ENCODE results near the gene CALML4.
A peak's percentile ranks its signal among the peaks of the same experiment; 100 is the strongest.

The CALML4 gene, protein sequence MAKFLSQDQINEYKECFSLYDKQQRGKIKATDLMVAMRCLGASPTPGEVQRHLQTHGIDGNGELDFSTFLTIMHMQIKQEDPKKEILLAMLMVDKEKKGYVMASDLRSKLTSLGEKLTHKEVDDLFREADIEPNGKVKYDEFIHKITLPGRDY

DNA sequence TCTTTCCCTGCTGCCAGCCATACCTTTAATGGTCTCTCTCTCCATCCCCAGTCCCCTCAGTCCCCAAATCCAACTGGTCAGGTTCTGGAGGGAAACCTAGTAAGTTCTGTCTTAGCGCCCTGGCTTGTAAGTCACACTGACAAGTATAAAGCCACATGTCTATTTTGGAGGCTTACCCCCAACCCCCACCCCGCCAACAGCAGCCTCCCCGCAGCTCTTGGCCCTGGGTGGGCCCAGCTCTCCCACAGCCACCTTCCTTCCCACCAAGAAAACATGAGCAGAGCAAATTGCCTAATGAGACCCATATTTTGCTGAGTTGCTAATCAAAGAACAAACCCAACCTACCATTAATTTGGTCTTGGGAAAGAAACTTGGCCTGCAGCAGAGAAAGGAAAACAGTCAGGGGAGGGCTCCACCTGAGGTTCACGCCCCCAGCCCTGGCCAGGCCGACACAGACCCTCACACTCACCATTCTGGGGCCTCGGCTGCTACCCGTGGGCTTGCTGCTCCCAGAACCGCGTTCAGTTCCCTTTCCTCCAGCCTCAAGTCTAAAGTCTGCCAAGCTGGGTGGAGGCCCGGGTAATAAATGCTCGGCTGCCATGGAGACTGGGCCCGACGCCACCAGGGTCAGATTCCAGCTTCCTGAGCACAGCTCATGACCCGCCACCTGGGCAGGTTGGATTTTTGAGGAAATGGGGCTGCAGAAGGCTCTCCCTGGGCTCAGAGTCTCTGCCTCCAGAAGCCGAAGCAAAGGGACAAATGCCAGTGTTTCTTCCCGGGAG is at the start of gene CALML4:
CALML4 (minus strand) TSS at position 557 of the 782 bp plus-strand sequence; CDS start at position 472, 85 bp downstream.
- DNase-seq (ENCODE audit: low spot score): no peak
- TF ChIP-seq, protein P1, sequence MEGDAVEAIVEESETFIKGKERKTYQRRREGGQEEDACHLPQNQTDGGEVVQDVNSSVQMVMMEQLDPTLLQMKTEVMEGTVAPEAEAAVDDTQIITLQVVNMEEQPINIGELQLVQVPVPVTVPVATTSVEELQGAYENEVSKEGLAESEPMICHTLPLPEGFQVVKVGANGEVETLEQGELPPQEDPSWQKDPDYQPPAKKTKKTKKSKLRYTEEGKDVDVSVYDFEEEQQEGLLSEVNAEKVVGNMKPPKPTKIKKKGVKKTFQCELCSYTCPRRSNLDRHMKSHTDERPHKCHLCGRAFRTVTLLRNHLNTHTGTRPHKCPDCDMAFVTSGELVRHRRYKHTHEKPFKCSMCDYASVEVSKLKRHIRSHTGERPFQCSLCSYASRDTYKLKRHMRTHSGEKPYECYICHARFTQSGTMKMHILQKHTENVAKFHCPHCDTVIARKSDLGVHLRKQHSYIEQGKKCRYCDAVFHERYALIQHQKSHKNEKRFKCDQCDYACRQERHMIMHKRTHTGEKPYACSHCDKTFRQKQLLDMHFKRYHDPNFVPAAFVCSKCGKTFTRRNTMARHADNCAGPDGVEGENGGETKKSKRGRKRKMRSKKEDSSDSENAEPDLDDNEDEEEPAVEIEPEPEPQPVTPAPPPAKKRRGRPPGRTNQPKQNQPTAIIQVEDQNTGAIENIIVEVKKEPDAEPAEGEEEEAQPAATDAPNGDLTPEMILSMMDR (IDR thresholded peaks at IDR 0.05; ENCODE audit: extremely low read depth, missing control alignments): no peak

DNA sequence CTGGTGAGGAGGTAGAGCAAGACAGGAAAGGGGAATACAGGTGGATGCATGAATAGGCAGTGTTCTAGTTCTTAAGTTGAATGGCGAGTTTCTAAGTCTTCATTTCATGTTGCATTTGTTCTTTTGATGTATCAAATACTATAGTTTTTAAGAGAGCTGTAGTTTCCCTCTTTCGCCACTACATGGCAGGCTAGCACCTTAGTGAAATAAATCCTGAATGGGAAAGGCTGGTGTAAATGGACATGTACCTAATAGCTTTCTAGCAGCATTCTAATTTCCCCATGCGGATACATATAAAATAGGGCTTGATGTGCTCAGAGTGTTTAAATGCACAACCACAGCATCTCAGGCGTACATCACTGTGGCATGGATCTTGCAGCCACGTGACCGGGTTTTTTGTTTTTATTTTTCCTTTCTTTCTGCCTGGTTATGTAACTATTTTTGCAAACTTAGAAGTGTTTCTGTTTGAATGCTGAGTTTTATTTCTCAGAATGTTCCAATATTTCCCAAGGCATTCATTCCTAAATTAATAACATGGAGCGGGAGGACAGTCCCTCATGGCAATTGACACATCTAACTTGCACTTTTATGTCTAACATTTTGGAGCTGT is 47.9 kb upstream of the CALML4 start:
- TF ChIP-seq, protein P1 (IDR thresholded peaks at IDR 0.05; ENCODE audit: extremely low read depth, missing control alignments): peak; percentile 62
- peak; percentile 77 for DNase-seq (ENCODE audit: low spot score)

DNA sequence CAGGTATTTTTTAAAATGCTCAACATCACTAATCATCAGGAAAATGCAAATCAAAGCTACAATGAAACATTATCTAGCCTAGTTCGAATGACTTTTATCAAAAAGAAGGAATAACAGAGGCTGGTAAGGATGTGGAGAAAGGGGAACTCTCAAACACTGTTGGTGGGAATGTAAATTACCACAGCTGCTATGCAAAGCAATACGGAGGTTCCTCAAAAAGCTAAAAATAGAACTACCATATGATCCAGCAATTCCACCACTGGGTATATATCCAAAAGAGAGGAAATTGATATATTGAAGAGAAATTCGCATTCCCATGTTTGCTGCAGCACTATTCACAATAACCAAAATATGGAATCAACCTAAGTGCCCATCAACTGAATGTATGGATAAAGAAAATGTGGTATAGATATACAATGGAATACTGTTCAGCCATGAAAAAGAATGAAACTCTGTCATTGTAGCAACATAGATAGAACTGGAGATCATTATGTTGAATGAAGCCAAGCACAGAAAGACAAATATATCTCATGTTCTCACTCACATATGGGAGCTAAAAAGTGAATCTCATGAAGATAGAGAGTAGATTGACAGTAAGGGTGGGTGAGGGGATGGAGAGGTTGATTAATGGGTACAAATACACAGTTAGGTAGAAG is 44.1 kb upstream of the CALML4 start:
- TF ChIP-seq, protein P1 (IDR thresholded peaks at IDR 0.05; ENCODE audit: extremely low read depth, missing control alignments): no peak
- DNase-seq (ENCODE audit: low spot score): no peak

DNA sequence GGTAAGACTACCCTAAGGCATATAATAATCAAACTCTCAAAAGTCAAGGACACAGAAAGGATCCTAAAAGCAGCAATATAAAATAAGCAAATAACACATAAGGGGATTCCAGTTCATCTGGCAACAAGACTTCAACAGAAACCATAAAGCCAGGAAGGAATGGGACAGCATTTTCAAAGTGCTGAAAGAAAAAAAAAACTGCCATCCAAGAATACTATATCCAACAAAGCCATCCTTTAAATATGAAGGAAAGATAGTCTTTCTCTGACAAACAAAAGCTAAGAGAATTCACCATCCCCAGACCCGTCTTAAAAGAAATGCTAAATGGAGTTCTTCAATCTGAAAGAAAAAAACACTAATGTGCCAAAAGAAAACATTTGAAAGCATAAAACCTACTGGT is 39.1 kb upstream of the CALML4 start:
- TF ChIP-seq, protein P1 (IDR thresholded peaks at IDR 0.05; ENCODE audit: extremely low read depth, missing control alignments): no peak
- DNase-seq (ENCODE audit: low spot score): no peak

DNA sequence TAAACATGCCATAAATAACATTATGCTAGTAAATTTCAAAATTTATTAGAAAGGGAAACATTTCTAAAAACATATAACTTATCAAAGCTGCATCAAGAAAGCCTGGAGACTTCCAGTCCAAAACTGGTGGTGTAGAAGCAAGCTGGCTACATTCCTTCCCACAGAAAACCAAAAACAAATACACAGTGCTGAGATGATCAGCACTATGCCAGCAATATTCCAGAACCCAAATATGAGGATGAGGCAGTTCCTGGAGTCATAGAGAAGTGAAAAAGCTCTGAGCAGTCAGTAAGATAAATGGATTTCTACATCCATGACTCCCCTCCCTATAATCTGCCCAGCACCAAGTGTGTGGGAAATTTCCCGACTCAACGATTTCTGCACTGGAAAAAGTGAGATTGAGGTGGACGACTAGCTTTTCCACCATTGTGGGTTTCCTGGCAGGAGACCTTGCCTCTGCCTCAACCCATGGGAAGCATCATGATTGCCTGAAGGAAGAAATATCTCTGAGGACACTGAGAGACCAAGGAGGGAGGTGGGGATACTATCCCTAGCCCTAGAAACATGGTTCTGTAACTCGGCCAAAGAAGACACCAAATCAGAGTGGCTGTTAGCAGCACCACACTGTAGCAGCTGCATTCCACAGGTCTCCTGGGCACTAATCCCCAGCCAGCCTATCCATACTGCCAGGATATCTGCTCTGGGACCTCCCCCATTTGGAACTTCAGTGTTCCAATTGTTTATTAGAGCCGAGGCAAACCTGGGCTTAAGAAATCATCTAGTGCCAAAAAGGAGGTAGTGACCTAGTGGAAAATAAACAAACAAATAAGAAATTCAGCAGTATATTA is 36.2 kb upstream of the CALML4 start:
- DNase-seq (ENCODE audit: low spot score): no peak
- TF ChIP-seq, protein P1 (IDR thresholded peaks at IDR 0.05; ENCODE audit: extremely low read depth, missing control alignments): no peak

DNA sequence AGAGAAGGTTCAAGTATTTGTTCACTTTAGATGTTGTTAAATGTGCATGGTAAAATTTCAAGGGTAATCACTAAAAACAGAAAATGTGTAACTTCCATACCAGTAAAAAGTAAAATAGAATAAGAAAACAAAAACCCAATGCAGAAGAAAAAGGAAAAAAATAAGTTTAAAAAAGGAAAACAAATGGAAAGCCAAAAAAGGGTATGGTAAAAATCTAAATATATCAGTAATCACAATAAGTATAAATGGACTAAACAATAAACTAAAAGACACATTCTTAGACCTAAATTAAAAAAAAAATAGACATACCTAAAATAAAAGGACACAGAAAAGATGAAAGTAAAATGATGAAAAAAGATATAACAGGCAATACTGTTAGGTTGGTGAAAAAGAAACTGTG is 33.9 kb upstream of the CALML4 start:
- TF ChIP-seq, protein P1 (IDR thresholded peaks at IDR 0.05; ENCODE audit: extremely low read depth, missing control alignments): no peak
- no peak for DNase-seq (ENCODE audit: low spot score)

Measured in GM20000 (cell line).